IPS-15b (cell line): Measurements from ENCODE around the gene SPIRE1.

Source experiments
- H3K27me3 ChIP-seq: one replicate; pipeline ENCODE4 v1.6.1; 2013; ENCODE audit warnings: low read length; ENCODE audit not compliant: control insufficient read depth, insufficient read depth
- H3K36me3 ChIP-seq: one replicate; pipeline ENCODE4 v1.6.1; 2013; ENCODE audit warnings: low read length; ENCODE audit not compliant: control insufficient read depth, insufficient read depth
- H3K4me1 ChIP-seq: one replicate; pipeline ENCODE4 v1.6.1; 2013; ENCODE audit warnings: mild to moderate bottlenecking, low read length; ENCODE audit not compliant: control insufficient read depth, insufficient read depth
- H3K4me3 ChIP-seq: one replicate; pipeline ENCODE4 v1.5.1; 2013; ENCODE audit warnings: low read depth, low read length
- H3K9ac ChIP-seq: one replicate; pipeline ENCODE4 v1.6.1; 2013; ENCODE audit warnings: low read depth, mild to moderate bottlenecking, low read length
- H3K9me3 ChIP-seq: one replicate; pipeline ENCODE4 v1.6.1; 2013; ENCODE audit warnings: mild to moderate bottlenecking, low read length; ENCODE audit not compliant: control insufficient read depth, insufficient read depth

SPIRE1 gene

GRCh38 chr18:12592597-12593127 lies 65.2 kb downstream of the SPIRE1 start:
- Histone ChIP-seq H3K4me1 (no peaks in the 10 kb centered on the region), H3K4me3 (no peak overlapping the region), H3K9ac (no peak overlapping the region), H3K36me3 (no peaks in the 10 kb centered on the region), H3K9me3 (no peaks in the 10 kb centered on the region), H3K27me3 (no peaks in the 10 kb centered on the region)

- Histone ChIP-seq H3K4me1 (no peaks in the 10 kb centered on the region), H3K9ac (no peak overlapping the region), H3K27me3 (no peaks in the 10 kb centered on the region), H3K4me3 (no peak overlapping the region), H3K36me3 (no peaks in the 10 kb centered on the region), H3K9me3 (no peaks in the 10 kb centered on the region)
Observed at GRCh38 chr18:12589448-12589847, 68.5 kb downstream of the SPIRE1 start.

- no peaks in the 10 kb centered on the region for H3K4me1 ChIP-seq
- no peak overlapping the region for H3K9ac ChIP-seq
- H3K9me3 ChIP-seq = no peaks in the 10 kb centered on the region
- H3K27me3 ChIP-seq = no peaks in the 10 kb centered on the region
- H3K4me3 ChIP-seq = no peak overlapping the region
- H3K36me3 ChIP-seq = no peaks in the 10 kb centered on the region
Observed at GRCh38 chr18:12586956-12587355, 71.0 kb downstream of the SPIRE1 start.

GRCh38 chr18:12585218-12585617 lies 72.7 kb downstream of the SPIRE1 start:
- Histone ChIP-seq H3K4me1 (no peaks in the 10 kb centered on the region), H3K27me3 (no peaks in the 10 kb centered on the region), H3K9ac (no peak overlapping the region), H3K9me3 (no peaks in the 10 kb centered on the region), H3K4me3 (no peak overlapping the region), H3K36me3 (no peaks in the 10 kb centered on the region)

DNA sequence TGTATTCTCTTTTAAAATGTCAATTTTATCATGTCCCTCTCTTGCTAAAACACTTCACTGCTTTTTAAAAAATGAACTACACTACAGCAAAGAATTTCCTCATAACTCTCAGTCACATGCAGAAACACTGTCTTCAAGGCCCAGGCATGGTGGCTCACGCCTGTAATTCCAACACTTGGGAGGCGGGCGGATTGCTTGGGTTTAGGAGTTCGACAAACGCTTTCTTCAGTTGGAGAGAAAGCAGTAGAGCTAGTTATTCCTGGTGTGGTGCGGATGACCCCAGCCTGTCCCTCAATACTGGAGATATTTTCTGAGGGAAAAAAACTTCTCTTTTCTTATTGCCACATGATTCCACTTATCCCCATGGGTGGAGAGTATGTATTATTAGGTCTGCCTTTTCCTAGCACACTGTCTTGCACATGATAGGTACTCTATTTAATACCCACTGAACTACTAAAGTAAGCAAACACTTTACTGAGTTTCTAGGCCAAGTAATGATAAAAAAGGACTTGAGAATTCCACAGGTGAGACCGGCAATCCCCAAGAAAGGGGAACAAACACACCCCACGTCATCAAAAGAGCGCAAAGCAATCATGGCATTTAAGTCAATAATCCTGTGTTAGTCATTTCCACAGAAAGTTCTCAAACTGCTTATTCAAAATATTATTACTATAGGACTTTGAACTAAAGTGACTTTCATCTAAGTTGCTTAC lies 77.1 kb downstream of the SPIRE1 start:
- no peaks in the 10 kb centered on the region for H3K36me3 ChIP-seq
- H3K9me3 ChIP-seq = no peaks in the 10 kb centered on the region
- no peaks in the 10 kb centered on the region for H3K27me3 ChIP-seq
- H3K4me1 ChIP-seq = no peaks in the 10 kb centered on the region
- H3K4me3 ChIP-seq = no peak overlapping the region
- H3K9ac ChIP-seq = no peak overlapping the region

GRCh38 chr18:12579775-12580174 lies 78.1 kb downstream of the SPIRE1 start:
- H3K36me3 ChIP-seq = no peaks in the 10 kb centered on the region
- no peaks in the 10 kb centered on the region for H3K9me3 ChIP-seq
- no peak overlapping the region for H3K9ac ChIP-seq
- H3K27me3 ChIP-seq = no peaks in the 10 kb centered on the region
- H3K4me1 ChIP-seq = no peaks in the 10 kb centered on the region
- no peak overlapping the region for H3K4me3 ChIP-seq

DNA sequence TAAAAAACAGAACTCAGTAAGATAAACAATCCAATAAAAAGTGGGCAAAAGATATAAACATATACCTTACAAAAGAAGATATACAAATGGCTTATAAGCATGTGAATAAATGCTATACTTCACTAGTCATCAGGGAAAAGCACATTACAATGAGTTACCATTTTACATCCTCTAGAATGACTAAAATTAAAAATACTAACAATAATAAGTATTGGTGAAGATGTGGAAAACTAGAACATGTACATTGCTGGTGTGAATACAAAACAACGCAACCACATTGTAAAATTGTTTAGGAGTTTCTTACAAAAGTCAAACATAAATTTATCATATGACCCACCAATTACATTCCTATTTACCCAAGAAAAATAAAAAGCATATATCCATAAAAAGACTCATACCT lies 80.1 kb downstream of the SPIRE1 start:
- H3K9ac ChIP-seq = no peak overlapping the region
- no peaks in the 10 kb centered on the region for H3K36me3 ChIP-seq
- no peaks in the 10 kb centered on the region for H3K4me1 ChIP-seq
- H3K9me3 ChIP-seq = no peaks in the 10 kb centered on the region
- H3K27me3 ChIP-seq = no peaks in the 10 kb centered on the region
- no peak overlapping the region for H3K4me3 ChIP-seq

- no peaks in the 10 kb centered on the region for H3K4me1 ChIP-seq
- H3K27me3 ChIP-seq = no peaks in the 10 kb centered on the region
- no peak overlapping the region for H3K4me3 ChIP-seq
- H3K9me3 ChIP-seq = no peaks in the 10 kb centered on the region
- H3K9ac ChIP-seq = no peak overlapping the region
- no peaks in the 10 kb centered on the region for H3K36me3 ChIP-seq
Observed at GRCh38 chr18:12574494-12575185, 83.3 kb downstream of the SPIRE1 start.

DNA sequence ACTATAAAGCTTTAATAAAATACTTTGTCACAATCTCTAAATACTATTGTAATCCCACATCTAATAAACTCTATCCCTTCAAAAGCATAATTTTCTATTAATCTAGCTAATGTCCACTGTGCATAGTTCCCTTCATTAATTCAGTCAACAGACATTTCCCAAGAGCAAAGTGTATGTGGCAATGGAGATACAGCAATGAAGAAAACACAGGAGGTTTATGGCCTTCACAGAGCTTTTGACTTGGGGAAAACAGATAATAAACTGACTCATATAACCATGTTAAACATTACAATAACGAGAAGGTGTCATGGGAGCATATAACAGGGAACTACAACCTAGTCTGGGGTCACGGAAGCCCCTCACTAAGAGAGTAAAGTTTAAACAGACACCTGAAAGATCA lies 86.3 kb downstream of the SPIRE1 start:
- no peaks in the 10 kb centered on the region for H3K9me3 ChIP-seq
- no peak overlapping the region for H3K9ac ChIP-seq
- H3K4me1 ChIP-seq = no peaks in the 10 kb centered on the region
- H3K27me3 ChIP-seq = no peaks in the 10 kb centered on the region
- no peak overlapping the region for H3K4me3 ChIP-seq
- no peaks in the 10 kb centered on the region for H3K36me3 ChIP-seq

DNA sequence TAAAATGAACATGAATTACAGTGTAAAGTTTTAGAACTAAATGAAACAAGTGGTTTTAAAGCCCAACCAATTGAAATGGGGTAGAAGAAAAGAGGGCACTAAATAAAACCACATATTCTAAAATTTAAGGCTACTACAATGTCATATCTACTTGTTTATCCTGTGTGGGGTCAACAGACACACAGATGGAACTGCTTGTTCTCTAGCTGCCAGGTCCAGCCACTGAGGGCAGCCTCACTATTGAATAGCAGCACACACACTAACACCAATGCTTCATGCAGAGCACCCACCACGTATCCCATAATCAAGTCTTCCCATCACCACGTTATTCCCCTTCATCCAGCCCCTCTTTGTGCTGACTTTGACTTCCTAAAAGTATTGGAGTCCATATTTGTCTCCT lies 88.1 kb downstream of the SPIRE1 start:
- no peaks in the 10 kb centered on the region for H3K27me3 ChIP-seq
- no peaks in the 10 kb centered on the region for H3K9me3 ChIP-seq
- H3K4me1 ChIP-seq = no peaks in the 10 kb centered on the region
- no peak overlapping the region for H3K4me3 ChIP-seq
- H3K9ac ChIP-seq = no peak overlapping the region
- no peaks in the 10 kb centered on the region for H3K36me3 ChIP-seq

- H3K4me3 ChIP-seq = no peak overlapping the region
- no peak overlapping the region for H3K9ac ChIP-seq
- no peaks in the 10 kb centered on the region for H3K36me3 ChIP-seq
- H3K4me1 ChIP-seq = no peaks in the 10 kb centered on the region
- no peaks in the 10 kb centered on the region for H3K27me3 ChIP-seq
- no peaks in the 10 kb centered on the region for H3K9me3 ChIP-seq
Observed at GRCh38 chr18:12567849-12568248, 90.1 kb downstream of the SPIRE1 start.

DNA sequence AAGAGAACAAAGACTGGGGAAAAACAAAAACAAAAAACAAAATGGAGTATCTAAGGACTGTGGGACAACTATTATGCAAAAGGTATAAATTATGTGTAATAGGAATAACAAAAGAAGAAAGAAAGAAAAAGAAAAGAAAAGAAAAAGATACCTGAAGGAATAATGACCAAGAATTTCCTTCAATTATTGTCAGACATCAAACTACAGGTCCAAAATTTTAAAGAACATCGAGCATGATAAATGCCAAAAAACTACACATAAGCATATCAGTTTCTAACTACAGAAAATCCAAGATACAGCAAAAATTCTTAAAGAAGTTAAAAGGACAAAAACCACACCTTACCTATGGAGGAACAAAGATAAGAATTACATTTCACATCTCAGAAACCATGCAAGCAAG lies 93.0 kb downstream of the SPIRE1 start:
- no peak overlapping the region for H3K4me3 ChIP-seq

More for the DNA sequence above, 93.0 kb downstream of the SPIRE1 start:
- Histone ChIP-seq H3K4me1 (no peaks in the 10 kb centered on the region), H3K36me3 (no peaks in the 10 kb centered on the region), H3K27me3 (no peaks in the 10 kb centered on the region), H3K9me3 (no peaks in the 10 kb centered on the region), H3K9ac (no peak overlapping the region)
